Measurements from ENCODE around the gene SDCCAG8.
"Not testable (repeated sequence)": the region's sequence is repeated elsewhere in the genome, so short reads cannot be mapped to it uniquely, and the experiment has no call there.

The SDCCAG8 gene

GRCh38 chr1:243325305-243325890 is 69.6 kb downstream of the SDCCAG8 start:
- H3K4me3 ChIP-seq (ENCODE audit: low read depth, low read length) = no peak overlapping the region
- in situ Hi-C loops (cut with HindIII; ENCODE audit: low pct_ligation_motif_present, low sequenced_read_pairs) = no loop called here
- TF ChIP-seq, protein P1, sequence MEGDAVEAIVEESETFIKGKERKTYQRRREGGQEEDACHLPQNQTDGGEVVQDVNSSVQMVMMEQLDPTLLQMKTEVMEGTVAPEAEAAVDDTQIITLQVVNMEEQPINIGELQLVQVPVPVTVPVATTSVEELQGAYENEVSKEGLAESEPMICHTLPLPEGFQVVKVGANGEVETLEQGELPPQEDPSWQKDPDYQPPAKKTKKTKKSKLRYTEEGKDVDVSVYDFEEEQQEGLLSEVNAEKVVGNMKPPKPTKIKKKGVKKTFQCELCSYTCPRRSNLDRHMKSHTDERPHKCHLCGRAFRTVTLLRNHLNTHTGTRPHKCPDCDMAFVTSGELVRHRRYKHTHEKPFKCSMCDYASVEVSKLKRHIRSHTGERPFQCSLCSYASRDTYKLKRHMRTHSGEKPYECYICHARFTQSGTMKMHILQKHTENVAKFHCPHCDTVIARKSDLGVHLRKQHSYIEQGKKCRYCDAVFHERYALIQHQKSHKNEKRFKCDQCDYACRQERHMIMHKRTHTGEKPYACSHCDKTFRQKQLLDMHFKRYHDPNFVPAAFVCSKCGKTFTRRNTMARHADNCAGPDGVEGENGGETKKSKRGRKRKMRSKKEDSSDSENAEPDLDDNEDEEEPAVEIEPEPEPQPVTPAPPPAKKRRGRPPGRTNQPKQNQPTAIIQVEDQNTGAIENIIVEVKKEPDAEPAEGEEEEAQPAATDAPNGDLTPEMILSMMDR (IDR thresholded peaks at IDR 0.05; ENCODE audit: low read depth, low read length, missing control alignments) = peak; percentile 53
- no peaks in the 10 kb centered on the region for H3K27me3 ChIP-seq (replicated peaks)
- no peak overlapping the region for H3K27ac ChIP-seq
- DNase-seq = peak; percentile 66
- peaks cover under 1% of the 10 kb centered on the region for H3K36me3 ChIP-seq (replicated peaks)

DNA sequence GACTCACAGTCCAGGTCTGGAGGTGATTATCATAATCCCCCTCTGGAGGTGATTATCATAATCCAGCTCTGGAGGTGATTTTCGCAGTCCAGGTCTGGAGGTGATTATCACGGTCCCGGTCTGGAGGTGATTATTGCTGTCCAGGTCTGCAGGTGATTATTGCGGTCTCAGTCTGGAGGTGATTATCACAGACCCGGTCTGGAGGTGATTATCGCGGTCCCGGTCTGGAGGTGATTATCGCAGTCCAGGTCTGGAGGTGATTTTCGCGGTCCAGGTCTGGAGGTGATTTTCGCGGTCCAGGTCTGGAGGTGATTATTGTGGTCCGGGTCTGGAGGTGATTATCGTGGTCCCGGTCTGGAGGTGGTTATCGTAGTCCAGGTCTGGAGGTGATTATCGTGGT is 76.6 kb downstream of the SDCCAG8 start:
- TF ChIP-seq, protein P1 (IDR thresholded peaks at IDR 0.05; ENCODE audit: low read depth, low read length, missing control alignments) = no peak
- H3K4me3 ChIP-seq (ENCODE audit: low read depth, low read length) = no peak overlapping the region
- peaks cover 55% of the 10 kb centered on the region for H3K36me3 ChIP-seq (replicated peaks)
- H3K27me3 ChIP-seq (replicated peaks) = no peaks in the 10 kb centered on the region
- no peak overlapping the region for H3K27ac ChIP-seq
- DNase-seq = no peak
- in situ Hi-C loops (cut with HindIII; ENCODE audit: low pct_ligation_motif_present, low sequenced_read_pairs) = no loop called here

- no peak for DNase-seq
- Histone ChIP-seq H3K4me3 (ENCODE audit: low read depth, low read length) (no peak overlapping the region), H3K36me3 (replicated peaks) (peaks cover 57% of the 10 kb centered on the region), H3K27ac (no peak overlapping the region), H3K27me3 (replicated peaks) (no peaks in the 10 kb centered on the region)
- TF ChIP-seq, protein P1 (IDR thresholded peaks at IDR 0.05; ENCODE audit: low read depth, low read length, missing control alignments) = no peak
- in situ Hi-C loops (cut with HindIII; ENCODE audit: low pct_ligation_motif_present, low sequenced_read_pairs) = no loop called here
Measured at GRCh38 chr1:243335292-243335691, 79.5 kb downstream of the SDCCAG8 start.

DNA sequence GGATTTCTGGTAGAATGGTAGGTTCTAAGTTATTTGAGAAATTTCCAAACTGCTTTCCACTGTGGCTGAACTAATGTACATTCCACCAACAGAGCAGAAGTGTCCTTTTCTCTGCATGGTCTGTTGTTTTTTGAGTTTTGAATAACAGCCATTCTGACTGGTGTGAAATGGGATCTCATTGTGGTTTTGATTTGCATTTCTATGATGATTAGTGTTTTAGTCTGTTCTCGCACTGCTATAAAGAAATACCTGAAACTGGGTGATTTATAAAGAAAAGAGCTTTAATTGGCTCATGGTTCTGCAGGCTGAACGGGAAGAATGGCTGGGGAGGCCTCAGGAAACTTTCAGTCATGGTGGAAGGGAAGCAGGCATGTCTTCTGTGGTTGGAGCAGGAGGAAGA is 80.3 kb downstream of the SDCCAG8 start:
- no peak overlapping the region for H3K4me3 ChIP-seq (ENCODE audit: low read depth, low read length)
- DNase-seq = no peak
- in situ Hi-C loops (cut with HindIII; ENCODE audit: low pct_ligation_motif_present, low sequenced_read_pairs) = no loop called here
- TF ChIP-seq, protein P1 (IDR thresholded peaks at IDR 0.05; ENCODE audit: low read depth, low read length, missing control alignments) = no peak
- no peaks in the 10 kb centered on the region for H3K27me3 ChIP-seq (replicated peaks)
- H3K27ac ChIP-seq = no peak overlapping the region
- H3K36me3 ChIP-seq (replicated peaks) = peaks cover 51% of the 10 kb centered on the region

DNA sequence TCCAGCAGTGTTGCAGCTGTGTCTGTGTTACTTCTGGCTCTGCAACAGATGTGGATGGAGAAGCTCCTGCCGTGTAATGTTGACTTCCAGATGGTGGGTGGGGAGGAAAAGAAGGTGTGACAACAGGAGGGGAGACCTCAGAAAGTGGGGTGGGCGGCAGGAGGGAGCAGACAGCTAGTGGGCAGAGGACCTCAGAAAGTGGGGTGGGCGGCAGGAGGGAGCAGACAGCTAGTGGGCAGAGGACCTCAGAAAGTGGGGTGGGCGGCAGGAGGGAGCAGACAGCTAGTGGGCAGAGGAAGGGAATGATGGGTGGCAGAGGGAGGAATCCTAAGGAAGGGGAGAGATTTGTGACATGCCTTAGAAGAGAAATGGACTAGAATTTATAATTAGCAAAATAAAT is 83.0 kb downstream of the SDCCAG8 start:
- H3K4me3 ChIP-seq (ENCODE audit: low read depth, low read length); H3K27ac ChIP-seq; DNase-seq; in situ Hi-C loops (cut with HindIII; ENCODE audit: low pct_ligation_motif_present, low sequenced_read_pairs); H3K27me3 ChIP-seq (replicated peaks): not testable (repeated sequence)
- peaks cover 32% of the 10 kb centered on the region for H3K36me3 ChIP-seq (replicated peaks)

- H3K27me3 ChIP-seq (replicated peaks) = no peaks in the 10 kb centered on the region
- H3K36me3 ChIP-seq (replicated peaks) = peaks cover 10% of the 10 kb centered on the region
- TF ChIP-seq, protein P1 (IDR thresholded peaks at IDR 0.05; ENCODE audit: low read depth, low read length, missing control alignments) = no peak
- DNase-seq = no peak
- H3K27ac ChIP-seq = no peak overlapping the region
- in situ Hi-C loops (cut with HindIII; ENCODE audit: low pct_ligation_motif_present, low sequenced_read_pairs) = no loop called here
- no peak overlapping the region for H3K4me3 ChIP-seq (ENCODE audit: low read depth, low read length)
Measured at GRCh38 chr1:243341074-243341473, 85.2 kb downstream of the SDCCAG8 start.
